ENCODE data around the gene SERPINE1. TPM values are rescaled to one million over a fixed set of nuclear protein-coding genes. Genes with fewer than 3 reads are reported as not detected.

The SERPINE1 gene
- total and polyA plus RNA-seq, 2 donors (not counting 1 experiment from before 2014, with no cell fraction given): 167 to 1,153 TPM

GRCh38 chr7:101138213-101138870 is 11.4 kb downstream of the SERPINE1 start:
- Histone ChIP-seq H3K4me3 (replicated peaks in 1 of 4; ENCODE audit: control extremely low read depth in 1 of 4, insufficient read depth in 1 of 4, low read depth in 3 of 4, low read length in 4 of 4) (no peak overlapping the region), H4K20me1 (ENCODE audit: control insufficient read depth, extremely low read depth, insufficient read depth, low read length) (no peaks in the 10 kb centered on the region), H3K9me3 (ENCODE audit: control insufficient read depth, insufficient read depth, low read depth, low read length) (no peaks in the 10 kb centered on the region), H3K4me1 (ENCODE audit: control insufficient read depth, extremely low read depth, insufficient read depth, low read length) (peaks cover 27% of the 10 kb centered on the region), H3K27me3 (ENCODE audit: control insufficient read depth, insufficient read depth, low read length) (no peaks in the 10 kb centered on the region), H3K4me2 (ENCODE audit: extremely low read depth, insufficient read depth, low read length) (peak overlapping the region; percentile 10), H3K36me3 (ENCODE audit: control insufficient read depth, insufficient read depth, low read length) (peaks cover 18% of the 10 kb centered on the region), H3K27ac (ENCODE audit: insufficient read depth, low read length) (peak overlapping the region; percentile 48), H3K79me2 (ENCODE audit: control insufficient read depth, insufficient read depth, low read length) (peaks cover 2% of the 10 kb centered on the region), H2AFZ (ENCODE audit: low read length) (no peak overlapping the region), H3K9ac (ENCODE audit: insufficient read depth, low read length) (no peak overlapping the region)
- TF ChIP-seq EZH2 (IDR thresholded peaks at IDR 0.05; ENCODE audit: low read length, missing control alignments): no peak
- peak; percentile 57 to 61 for TF ChIP-seq CTCF (conservative IDR thresholded peaks at IDR 0.05 in 1 of 2, IDR thresholded peaks at IDR 0.05 in 1 of 2; ENCODE audit: low read depth in 1 of 2, low read length in 2 of 2)
- DNase-seq (ENCODE audit: low read depth in 2 of 2): peak; percentile 96 to 97

GRCh38 chr7:101140339-101140699 is 13.4 kb downstream of the SERPINE1 start:
- TF ChIP-seq EZH2 (IDR thresholded peaks at IDR 0.05; ENCODE audit: low read length, missing control alignments) (no peak), CTCF (conservative IDR thresholded peaks at IDR 0.05 in 1 of 2, IDR thresholded peaks at IDR 0.05 in 1 of 2; ENCODE audit: low read depth in 1 of 2, low read length in 2 of 2) (no peak)
- no peak for DNase-seq (ENCODE audit: low read depth in 2 of 2)
- no peaks in the 10 kb centered on the region for H3K9me3 ChIP-seq (ENCODE audit: control insufficient read depth, insufficient read depth, low read depth, low read length)
- H2AFZ ChIP-seq (ENCODE audit: low read length): no peak overlapping the region
- H3K36me3 ChIP-seq (ENCODE audit: control insufficient read depth, insufficient read depth, low read length): peaks cover 11% of the 10 kb centered on the region
- no peak overlapping the region for H3K4me2 ChIP-seq (ENCODE audit: extremely low read depth, insufficient read depth, low read length)
- H3K4me1 ChIP-seq (ENCODE audit: control insufficient read depth, extremely low read depth, insufficient read depth, low read length): peaks cover 16% of the 10 kb centered on the region
- no peaks in the 10 kb centered on the region for H3K27me3 ChIP-seq (ENCODE audit: control insufficient read depth, insufficient read depth, low read length)
- no peaks in the 10 kb centered on the region for H3K79me2 ChIP-seq (ENCODE audit: control insufficient read depth, insufficient read depth, low read length)
- no peak overlapping the region for H3K9ac ChIP-seq (ENCODE audit: insufficient read depth, low read length)
- H3K4me3 ChIP-seq (replicated peaks in 1 of 4; ENCODE audit: control extremely low read depth in 1 of 4, insufficient read depth in 1 of 4, low read depth in 3 of 4, low read length in 4 of 4): no peak overlapping the region
- no peaks in the 10 kb centered on the region for H4K20me1 ChIP-seq (ENCODE audit: control insufficient read depth, extremely low read depth, insufficient read depth, low read length)
- no peak overlapping the region for H3K27ac ChIP-seq (ENCODE audit: insufficient read depth, low read length)

- no peak overlapping the region for H3K4me2 ChIP-seq (ENCODE audit: extremely low read depth, insufficient read depth, low read length)
- H3K36me3 ChIP-seq (ENCODE audit: control insufficient read depth, insufficient read depth, low read length): peaks cover 6% of the 10 kb centered on the region
- H3K79me2 ChIP-seq (ENCODE audit: control insufficient read depth, insufficient read depth, low read length): no peaks in the 10 kb centered on the region
- H3K27me3 ChIP-seq (ENCODE audit: control insufficient read depth, insufficient read depth, low read length): no peaks in the 10 kb centered on the region
- no peak overlapping the region for H3K4me3 ChIP-seq (replicated peaks in 1 of 4; ENCODE audit: control extremely low read depth in 1 of 4, insufficient read depth in 1 of 4, low read depth in 3 of 4, low read length in 4 of 4)
- no peaks in the 10 kb centered on the region for H3K9me3 ChIP-seq (ENCODE audit: control insufficient read depth, insufficient read depth, low read depth, low read length)
- no peak for DNase-seq (ENCODE audit: low read depth in 2 of 2)
- H4K20me1 ChIP-seq (ENCODE audit: control insufficient read depth, extremely low read depth, insufficient read depth, low read length): no peaks in the 10 kb centered on the region
- no peak overlapping the region for H3K27ac ChIP-seq (ENCODE audit: insufficient read depth, low read length)
- no peak overlapping the region for H2AFZ ChIP-seq (ENCODE audit: low read length)
- H3K4me1 ChIP-seq (ENCODE audit: control insufficient read depth, extremely low read depth, insufficient read depth, low read length): peaks cover 11% of the 10 kb centered on the region
- TF ChIP-seq CTCF (conservative IDR thresholded peaks at IDR 0.05 in 1 of 2, IDR thresholded peaks at IDR 0.05 in 1 of 2; ENCODE audit: low read depth in 1 of 2, low read length in 2 of 2) (no peak), EZH2 (IDR thresholded peaks at IDR 0.05; ENCODE audit: low read length, missing control alignments) (no peak)
- no peak overlapping the region for H3K9ac ChIP-seq (ENCODE audit: insufficient read depth, low read length)
Observed at GRCh38 chr7:101140746-101141382, 14.0 kb downstream of the SERPINE1 start.
